HCT116 (cell line): Measurements from ENCODE around the gene GGNBP2. TPM values are rescaled to one million over a fixed set of nuclear protein-coding genes. Genes with fewer than 3 reads are reported as not detected.

Experiments used
- ATAC-seq: fragments of 200-7000 bp; cut with Tn5 transposase; 2 replicates; pipeline ENCODE4 v1.9.1; 2020; ENCODE audit warnings: mild to moderate bottlenecking, moderate library complexity
- BruUV-seq: library from RNA; stranded (reverse); fragments of 400-500 nt; replicated peaks from 2 replicates; lab custom pipeline; 2021; lab: Mats Ljungman, UMichigan
- CTCF ChIA-PET: fragments of 300-600 bp; sonication (Branson Sonifier 250); formaldehyde crosslinking; loops from one replicate; lab custom pipeline; 2021; ENCODE audit warnings: antibody characterized with exemption; lab: Charles Lee
- POLR2A ChIA-PET: fragments of 300-600, 350-600 bp; sonication (Branson Sonifier 250); formaldehyde crosslinking; loops from one replicate; lab custom pipeline; 2021; ENCODE audit warnings: antibody characterized with exemption; lab: Charles Lee
- RAD21 ChIA-PET, 2 experiments: fragments of 300-600 bp; sonication (Branson Sonifier 250); formaldehyde crosslinking; loops; one replicate each; lab custom pipeline; 2023; ENCODE audit warnings: low total read pairs in 2 of 2; ENCODE audit not compliant: uncharacterized antibody in 2 of 2, unreplicated experiment in 2 of 2, low non-redundant PET in 1 of 2; lab: Charles Lee
- DNase-seq: peaks from one replicate; pipeline ENCODE4 v3.0.0-alpha.2; 2010; ENCODE audit warnings: low read depth, low spot score
- H2AFZ ChIP-seq: fragments of 200-600 bp; shearing (Covaris generic), sonication (generic); 2 replicates; pipeline ENCODE4 v1.6.1; 2017; ENCODE audit warnings: low read depth, mixed run types, mixed read lengths, antibody characterized with exemption, low read length; ENCODE audit not compliant: poor library complexity, severe bottlenecking
- H3K27ac ChIP-seq: 2 replicates; pipeline ENCODE4 v1.5.1; 2012; ENCODE audit warnings: low read depth, low read length
- H3K27me3 ChIP-seq: fragments of 200-600 bp; sonication (generic); 2 replicates; pipeline ENCODE4 v1.6.1; 2016; ENCODE audit warnings: mixed run types, low read length, mixed read lengths; ENCODE audit not compliant: insufficient read depth
- H3K36me3 ChIP-seq, 2 experiments: fragments of 200-500 bp in 1 of 2; fragments of 200-600 bp in 1 of 2; sonication (Bioruptor generic) in 1 of 2; sonication (generic) in 1 of 2; 2 replicates each; pipeline versions ENCODE4 v1.5.1 to v1.6.1; 2014 to 2016; ENCODE audit warnings: low read length in 2 of 2, inconsistent platforms in 1 of 2, mixed read lengths in 1 of 2, mixed run types in 1 of 2; ENCODE audit not compliant: insufficient read depth in 2 of 2, control insufficient read depth in 1 of 2
- H3K4me1 ChIP-seq, 2 experiments: fragments of 200-600 bp in 1 of 2; sonication (generic) in 1 of 2; 2 replicates each; pipeline versions ENCODE4 v1.5.1 to v1.6.1; 2012 to 2017; ENCODE audit warnings: low read length in 2 of 2, inconsistent platforms in 1 of 2, mild to moderate bottlenecking in 1 of 2, mixed read lengths in 1 of 2, mixed run types in 1 of 2, moderate library complexity in 1 of 2; ENCODE audit not compliant: insufficient read depth in 2 of 2, control insufficient read depth in 1 of 2
- H3K4me2 ChIP-seq: fragments of 200-600 bp; sonication (generic); 2 replicates; pipeline ENCODE4 v1.6.1; 2017; ENCODE audit warnings: mixed run types, low read length, mixed read lengths
- H3K4me3 ChIP-seq, 2 experiments: fragments of 200-600 bp in 1 of 2; sonication (generic) in 1 of 2; replicated peaks in 1 of 2; 2 replicates each; pipeline ENCODE4 v1.5.1; 2011 to 2016; ENCODE audit warnings: low read length in 2 of 2, control low read depth in 1 of 2, low read depth in 1 of 2, mild to moderate bottlenecking in 1 of 2, mixed read lengths in 1 of 2, mixed run types in 1 of 2
- H3K79me2 ChIP-seq: fragments of 200-600 bp; sonication (generic); 2 replicates; pipeline ENCODE4 v1.6.1; 2017; ENCODE audit warnings: mild to moderate bottlenecking, mixed run types, low read length, moderate library complexity, mixed read lengths; ENCODE audit not compliant: insufficient read depth
- H3K9ac ChIP-seq: fragments of 200-600 bp; sonication (generic); 2 replicates; pipeline ENCODE4 v1.6.1; 2016; ENCODE audit warnings: low read length, mixed read lengths
- H3K9me2 ChIP-seq: fragments of 200-600 bp; sonication (generic), shearing (Covaris generic); 2 replicates; pipeline ENCODE4 v1.6.1; 2017; ENCODE audit warnings: mixed run types, mild to moderate bottlenecking, moderate library complexity; ENCODE audit not compliant: insufficient read depth
- H3K9me3 ChIP-seq, 2 experiments: fragments of 200-500 bp in 1 of 2; fragments of 200-600 bp in 1 of 2; sonication (Bioruptor generic) in 1 of 2; sonication (generic) in 1 of 2; 2 replicates each; pipeline ENCODE4 v1.6.1; 2014 to 2017; ENCODE audit warnings: low read length in 2 of 2, mixed read lengths in 2 of 2, inconsistent platforms in 1 of 2, low read depth in 1 of 2, mild to moderate bottlenecking in 1 of 2, mixed run types in 1 of 2, moderate library complexity in 1 of 2; ENCODE audit not compliant: control insufficient read depth in 1 of 2, insufficient read depth in 1 of 2
- H4K20me1 ChIP-seq: fragments of 200-600 bp; sonication (generic), shearing (Covaris generic); 2 replicates; pipeline ENCODE4 v1.6.1; 2017; ENCODE audit warnings: mixed run types, mild to moderate bottlenecking, moderate library complexity; ENCODE audit not compliant: insufficient read depth
- CBX3 ChIP-seq: IDR thresholded peaks from 2 replicates; pipeline ENCODE4 v1.6.1; 2012; ENCODE audit warnings: low read depth
- ELF1 ChIP-seq: IDR thresholded peaks from 2 replicates; pipeline ENCODE4 v1.6.1; 2012; ENCODE audit warnings: low read depth, borderline replicate concordance
- FOSL1 ChIP-seq: IDR thresholded peaks from 2 replicates; pipeline ENCODE4 v1.6.1; 2012; ENCODE audit warnings: low read depth
- JUND ChIP-seq: IDR thresholded peaks from 2 replicates; pipeline ENCODE4 v1.6.1; 2012
- POLR2A ChIP-seq: IDR thresholded peaks from 2 replicates; pipeline ENCODE4 v1.7.0; 2011; ENCODE audit warnings: borderline replicate concordance; ENCODE audit not compliant: insufficient read depth, insufficient read length; ENCODE audit errors: extremely low read depth
- POLR2AphosphoS5 ChIP-seq: IDR thresholded peaks from 2 replicates; pipeline ENCODE4 v1.6.1; 2011; ENCODE audit warnings: mild to moderate bottlenecking, low read depth, low read length, moderate library complexity
- RAD21 ChIP-seq: IDR thresholded peaks from 2 replicates; pipeline ENCODE4 v1.6.1; 2012; ENCODE audit warnings: low read depth, mild to moderate bottlenecking
- REST ChIP-seq: IDR thresholded peaks from 2 replicates; pipeline ENCODE4 v1.6.1; 2012; ENCODE audit warnings: low read depth
- SIN3A ChIP-seq: IDR thresholded peaks from 2 replicates; pipeline ENCODE4 v1.6.1; 2012; ENCODE audit warnings: low read depth
- SRF ChIP-seq: IDR thresholded peaks from 2 replicates; pipeline ENCODE4 v1.6.1; 2012; ENCODE audit warnings: low read depth
- YY1 ChIP-seq: IDR thresholded peaks from 2 replicates; pipeline ENCODE4 v1.6.1; 2011; ENCODE audit warnings: low read length, low read depth, moderate library complexity, mild to moderate bottlenecking; ENCODE audit not compliant: insufficient replicate concordance; ENCODE audit errors: extremely low read depth
- ZBTB33 ChIP-seq: IDR thresholded peaks from 2 replicates; pipeline ENCODE4 v1.6.1; 2011; ENCODE audit warnings: mild to moderate bottlenecking, low read length, moderate library complexity; ENCODE audit not compliant: insufficient replicate concordance; ENCODE audit errors: extremely low read depth
- ZFX ChIP-seq: fragments of 450-650 bp; IDR thresholded peaks from 2 replicates; pipeline ENCODE4 v1.6.1; 2017
- intact Hi-C: fragments of 100-400 bp; cut with micrococcal nuclease; formaldehyde crosslinking; loops from 2 replicates; pipeline ENCODE4 v1.10.0; 2022
- total RNA-seq: library from RNA; stranded (reverse); gene quantifications from one replicate; pipeline ENCODE4 v1.2.1, GENCODE V29; 2021; ENCODE audit not compliant: unreplicated experiment

GGNBP2 gene
- total RNA-seq, 1 experiment from 2014 or later: 58.2 TPM

- peaks cover 0 to 4% of the 10 kb centered on the region in 2 experiments; a peak in 2 of 4 replicates for H3K4me1 ChIP-seq
- no peaks in the 10 kb centered on the region for H4K20me1 ChIP-seq
- H3K9me3 ChIP-seq: no peaks in the 10 kb centered on the region
- ATAC-seq (no peak), DNase-seq (no peak)
- 0 out of 2 replicates have a peak overlapping the region, but pooled peaks have one; percentile 3 for H3K9ac ChIP-seq
- H3K4me3 ChIP-seq: no peak overlapping the region
- intact Hi-C loops: loop anchor here (5.0 kb wide), 2 partner anchors 594 to 769 kb away; no protein-coding TSS in a partner anchor
- no TSS peak for BruUV-seq
- ChIA-PET RAD21 (interaction anchor here in 1 of 2 experiments (1.0 kb wide), 1 partner anchor 127 kb away, joined by 3 read pairs; no protein-coding TSS in a partner anchor), POLR2A (interaction anchor here (0.6 kb wide), 1 partner anchor 529 kb away, joined by 3 read pairs; no protein-coding TSS in a partner anchor), CTCF (interaction anchor here (0.6 to 4.1 kb wide), 10 partner anchors 13 to 745 kb away, joined by 3 to 25 read pairs (median 4); no protein-coding TSS in a partner anchor)
- 0 out of 2 replicates have a peak, but pooled peaks cover 4% of the 10 kb centered on the region for H3K27me3 ChIP-seq
- H3K4me2 ChIP-seq: no peak overlapping the region
- TF ChIP-seq FOSL1: no peak
- TF ChIP-seq POLR2A: no peak
- TF ChIP-seq JUND: no peak
- no peak for TF ChIP-seq ELF1
- TF ChIP-seq RAD21: no peak
- TF ChIP-seq YY1: no peak
- no peak for TF ChIP-seq ZBTB33
- no peak for TF ChIP-seq POLR2AphosphoS5
- TF ChIP-seq REST: no peak
- TF ChIP-seq ZFX: no peak
- no peak for TF ChIP-seq CBX3
- no peak for TF ChIP-seq SRF
- TF ChIP-seq SIN3A: no peak
- no peaks in the 10 kb centered on the region for H3K9me2 ChIP-seq
- H2AFZ ChIP-seq: no peak overlapping the region
- no peaks in the 10 kb centered on the region for H3K36me3 ChIP-seq
- H3K79me2 ChIP-seq: no peaks in the 10 kb centered on the region
- H3K27ac ChIP-seq: no peak overlapping the region
These were observed 83.9 kb downstream of the GGNBP2 start for GRCh38 chr17:36628576-36628975.
